ENCODE results near the gene AATF.

AATF gene

GRCh38 chr17:36999471-36999870, 50.7 kb downstream of the AATF start:
- Histone ChIP-seq H2AFZ (ENCODE audit: low read length) (no peak overlapping the region), H3K27me3 (ENCODE audit: insufficient read depth, low read length, poor library complexity, severe bottlenecking) (no peaks in the 10 kb centered on the region), H3K4me2 (ENCODE audit: low read depth, low read length, poor library complexity, severe bottlenecking) (peak overlapping the region; percentile 29), H3K9ac (ENCODE audit: low read depth, low read length, poor library complexity, severe bottlenecking) (no peak overlapping the region), H3K9me2 (replicated peaks; ENCODE audit: low read depth, low read length) (no peaks in the 10 kb centered on the region), H3K9me3 (ENCODE audit: insufficient read depth, low read depth, low read length) (peaks cover 10% of the 10 kb centered on the region; the same call in 1 of the 2 replicates), H3K4me3 (ENCODE audit: low read length, poor library complexity, severe bottlenecking) (no peak overlapping the region), H3K36me3 (ENCODE audit: insufficient read depth, low read length) (peaks cover 60% of the 10 kb centered on the region), H3K79me2 (ENCODE audit: insufficient read depth, low read length) (no peaks in the 10 kb centered on the region), H4K20me1 (ENCODE audit: insufficient read depth, low read length, poor library complexity, severe bottlenecking) (peaks cover 2% of the 10 kb centered on the region), H3K4me1 (ENCODE audit: insufficient read depth, low read length, poor library complexity, severe bottlenecking) (peaks cover 12% of the 10 kb centered on the region), H3F3A (ENCODE audit: low read depth) (no peaks in the 10 kb centered on the region)
- TF ChIP-seq EZH2phosphoT487 (IDR thresholded peaks at IDR 0.05; ENCODE audit: borderline replicate concordance) = no peak
- TF ChIP-seq, protein P1, sequence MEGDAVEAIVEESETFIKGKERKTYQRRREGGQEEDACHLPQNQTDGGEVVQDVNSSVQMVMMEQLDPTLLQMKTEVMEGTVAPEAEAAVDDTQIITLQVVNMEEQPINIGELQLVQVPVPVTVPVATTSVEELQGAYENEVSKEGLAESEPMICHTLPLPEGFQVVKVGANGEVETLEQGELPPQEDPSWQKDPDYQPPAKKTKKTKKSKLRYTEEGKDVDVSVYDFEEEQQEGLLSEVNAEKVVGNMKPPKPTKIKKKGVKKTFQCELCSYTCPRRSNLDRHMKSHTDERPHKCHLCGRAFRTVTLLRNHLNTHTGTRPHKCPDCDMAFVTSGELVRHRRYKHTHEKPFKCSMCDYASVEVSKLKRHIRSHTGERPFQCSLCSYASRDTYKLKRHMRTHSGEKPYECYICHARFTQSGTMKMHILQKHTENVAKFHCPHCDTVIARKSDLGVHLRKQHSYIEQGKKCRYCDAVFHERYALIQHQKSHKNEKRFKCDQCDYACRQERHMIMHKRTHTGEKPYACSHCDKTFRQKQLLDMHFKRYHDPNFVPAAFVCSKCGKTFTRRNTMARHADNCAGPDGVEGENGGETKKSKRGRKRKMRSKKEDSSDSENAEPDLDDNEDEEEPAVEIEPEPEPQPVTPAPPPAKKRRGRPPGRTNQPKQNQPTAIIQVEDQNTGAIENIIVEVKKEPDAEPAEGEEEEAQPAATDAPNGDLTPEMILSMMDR (conservative IDR thresholded peaks at IDR 0.05; ENCODE audit: low read length) = no peak

- H3K27me3 ChIP-seq (ENCODE audit: insufficient read depth, low read length, poor library complexity, severe bottlenecking) = no peaks in the 10 kb centered on the region
- no peak overlapping the region for H3K4me2 ChIP-seq (ENCODE audit: low read depth, low read length, poor library complexity, severe bottlenecking)
- H3K4me3 ChIP-seq (ENCODE audit: low read length, poor library complexity, severe bottlenecking) = no peak overlapping the region
- no peak overlapping the region for H2AFZ ChIP-seq (ENCODE audit: low read length)
- H3K36me3 ChIP-seq (ENCODE audit: insufficient read depth, low read length) = peaks cover 23% of the 10 kb centered on the region; the same call in 1 of the 2 replicates
- H3K9me2 ChIP-seq (replicated peaks; ENCODE audit: low read depth, low read length) = no peaks in the 10 kb centered on the region
- H3K9ac ChIP-seq (ENCODE audit: low read depth, low read length, poor library complexity, severe bottlenecking) = no peak overlapping the region
- H3K4me1 ChIP-seq (ENCODE audit: insufficient read depth, low read length, poor library complexity, severe bottlenecking) = no peaks in the 10 kb centered on the region
- H3K79me2 ChIP-seq (ENCODE audit: insufficient read depth, low read length) = peaks cover 26% of the 10 kb centered on the region
- no peak for TF ChIP-seq EZH2phosphoT487 (IDR thresholded peaks at IDR 0.05; ENCODE audit: borderline replicate concordance)
- TF ChIP-seq, protein P1 (conservative IDR thresholded peaks at IDR 0.05; ENCODE audit: low read length) = no peak
- no peaks in the 10 kb centered on the region for H4K20me1 ChIP-seq (ENCODE audit: insufficient read depth, low read length, poor library complexity, severe bottlenecking)
- H3K9me3 ChIP-seq (ENCODE audit: insufficient read depth, low read depth, low read length) = no peaks in the 10 kb centered on the region
- no peaks in the 10 kb centered on the region for H3F3A ChIP-seq (ENCODE audit: low read depth)
Observed at GRCh38 chr17:37016780-37017179, 68.0 kb downstream of the AATF start.

DNA sequence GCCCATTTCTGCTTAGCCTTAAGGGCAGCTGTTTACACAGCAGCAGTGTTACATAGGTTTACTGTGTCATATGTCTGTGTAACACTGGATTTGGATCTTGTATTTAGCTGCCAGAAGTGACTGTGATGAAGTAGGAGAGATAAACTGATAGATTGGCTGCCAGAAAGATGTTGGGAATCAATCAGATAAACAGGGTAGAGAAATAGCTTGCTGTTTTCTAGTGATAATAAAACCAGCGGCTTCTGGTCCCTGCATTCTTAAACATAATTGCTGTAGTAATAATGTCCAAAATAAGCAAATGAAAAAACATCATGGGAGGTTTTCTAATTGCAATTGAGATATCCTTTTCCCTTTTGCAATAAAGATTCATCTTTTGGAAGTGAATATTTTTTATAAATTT, 68.7 kb downstream of the AATF start:
- Histone ChIP-seq H3K4me3 (ENCODE audit: low read length, poor library complexity, severe bottlenecking) (no peak overlapping the region), H3K9me3 (ENCODE audit: insufficient read depth, low read depth, low read length) (no peaks in the 10 kb centered on the region), H3K36me3 (ENCODE audit: insufficient read depth, low read length) (peaks cover 29% of the 10 kb centered on the region; the same call in 1 of the 2 replicates), H3K9me2 (replicated peaks; ENCODE audit: low read depth, low read length) (no peaks in the 10 kb centered on the region), H4K20me1 (ENCODE audit: insufficient read depth, low read length, poor library complexity, severe bottlenecking) (no peaks in the 10 kb centered on the region), H3F3A (ENCODE audit: low read depth) (no peaks in the 10 kb centered on the region), H3K79me2 (ENCODE audit: insufficient read depth, low read length) (peaks cover 26% of the 10 kb centered on the region), H3K9ac (ENCODE audit: low read depth, low read length, poor library complexity, severe bottlenecking) (no peak overlapping the region), H3K4me1 (ENCODE audit: insufficient read depth, low read length, poor library complexity, severe bottlenecking) (no peaks in the 10 kb centered on the region), H2AFZ (ENCODE audit: low read length) (no peak overlapping the region), H3K27me3 (ENCODE audit: insufficient read depth, low read length, poor library complexity, severe bottlenecking) (no peaks in the 10 kb centered on the region), H3K4me2 (ENCODE audit: low read depth, low read length, poor library complexity, severe bottlenecking) (no peak overlapping the region)
- no peak for TF ChIP-seq EZH2phosphoT487 (IDR thresholded peaks at IDR 0.05; ENCODE audit: borderline replicate concordance)
- TF ChIP-seq, protein P1 (conservative IDR thresholded peaks at IDR 0.05; ENCODE audit: low read length) = no peak

Data from Loucy (cell line).